Fibroblast of pulmonary artery (primary cell): ENCODE results near the gene MAML2.

Source experiments
- DNase-seq: peaks from one replicate; pipeline ENCODE4 v3.0.0-alpha.2; 2010; ENCODE audit warnings: low read depth
- H3K4me3 ChIP-seq: replicated peaks from 2 replicates; pipeline ENCODE4 v1.5.1; 2011; ENCODE audit warnings: low read depth, mild to moderate bottlenecking, control low read depth, low read length, moderate library complexity
- TF ChIP-seq, protein P1 (sequence below): IDR thresholded peaks from 2 replicates; pipeline ENCODE4 v1.5.1; 2011; ENCODE audit warnings: mild to moderate bottlenecking, control low read depth, low read length, inconsistent platforms; ENCODE audit errors: missing control alignments

MAML2 gene

DNA sequence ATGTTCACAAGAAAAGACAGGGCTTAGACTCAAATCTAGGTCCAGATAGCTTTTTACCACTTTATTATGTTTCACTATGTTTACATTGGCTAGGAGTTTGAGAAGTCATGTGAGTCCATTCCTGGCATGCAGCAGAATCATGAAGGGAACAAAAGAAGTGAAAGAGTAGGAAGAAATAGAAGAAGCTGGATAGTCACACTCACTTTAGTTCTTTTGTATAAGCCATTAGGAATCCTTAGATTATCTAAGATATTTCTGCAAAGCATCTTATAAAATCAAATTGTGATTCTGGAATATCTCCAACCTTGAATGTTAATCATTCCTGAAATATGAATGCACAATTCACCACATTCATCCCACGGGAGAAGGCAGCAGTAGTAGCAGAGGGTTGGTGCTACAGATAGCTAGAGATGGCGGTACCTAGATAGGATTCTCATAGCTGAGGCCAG is 31.9 kb downstream of the MAML2 start:
- DNase-seq: peak; percentile 81
- TF ChIP-seq, protein P1, sequence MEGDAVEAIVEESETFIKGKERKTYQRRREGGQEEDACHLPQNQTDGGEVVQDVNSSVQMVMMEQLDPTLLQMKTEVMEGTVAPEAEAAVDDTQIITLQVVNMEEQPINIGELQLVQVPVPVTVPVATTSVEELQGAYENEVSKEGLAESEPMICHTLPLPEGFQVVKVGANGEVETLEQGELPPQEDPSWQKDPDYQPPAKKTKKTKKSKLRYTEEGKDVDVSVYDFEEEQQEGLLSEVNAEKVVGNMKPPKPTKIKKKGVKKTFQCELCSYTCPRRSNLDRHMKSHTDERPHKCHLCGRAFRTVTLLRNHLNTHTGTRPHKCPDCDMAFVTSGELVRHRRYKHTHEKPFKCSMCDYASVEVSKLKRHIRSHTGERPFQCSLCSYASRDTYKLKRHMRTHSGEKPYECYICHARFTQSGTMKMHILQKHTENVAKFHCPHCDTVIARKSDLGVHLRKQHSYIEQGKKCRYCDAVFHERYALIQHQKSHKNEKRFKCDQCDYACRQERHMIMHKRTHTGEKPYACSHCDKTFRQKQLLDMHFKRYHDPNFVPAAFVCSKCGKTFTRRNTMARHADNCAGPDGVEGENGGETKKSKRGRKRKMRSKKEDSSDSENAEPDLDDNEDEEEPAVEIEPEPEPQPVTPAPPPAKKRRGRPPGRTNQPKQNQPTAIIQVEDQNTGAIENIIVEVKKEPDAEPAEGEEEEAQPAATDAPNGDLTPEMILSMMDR: no peak
- H3K4me3 ChIP-seq: no peak overlapping the region

GRCh38 chr11:96310236-96310635 is 32.8 kb downstream of the MAML2 start:
- TF ChIP-seq, protein P1: no peak
- DNase-seq: no peak
- no peak overlapping the region for H3K4me3 ChIP-seq

GRCh38 chr11:96309643-96310017 is 33.4 kb downstream of the MAML2 start:
- no peak for DNase-seq
- no peak overlapping the region for H3K4me3 ChIP-seq
- TF ChIP-seq, protein P1: no peak

DNA sequence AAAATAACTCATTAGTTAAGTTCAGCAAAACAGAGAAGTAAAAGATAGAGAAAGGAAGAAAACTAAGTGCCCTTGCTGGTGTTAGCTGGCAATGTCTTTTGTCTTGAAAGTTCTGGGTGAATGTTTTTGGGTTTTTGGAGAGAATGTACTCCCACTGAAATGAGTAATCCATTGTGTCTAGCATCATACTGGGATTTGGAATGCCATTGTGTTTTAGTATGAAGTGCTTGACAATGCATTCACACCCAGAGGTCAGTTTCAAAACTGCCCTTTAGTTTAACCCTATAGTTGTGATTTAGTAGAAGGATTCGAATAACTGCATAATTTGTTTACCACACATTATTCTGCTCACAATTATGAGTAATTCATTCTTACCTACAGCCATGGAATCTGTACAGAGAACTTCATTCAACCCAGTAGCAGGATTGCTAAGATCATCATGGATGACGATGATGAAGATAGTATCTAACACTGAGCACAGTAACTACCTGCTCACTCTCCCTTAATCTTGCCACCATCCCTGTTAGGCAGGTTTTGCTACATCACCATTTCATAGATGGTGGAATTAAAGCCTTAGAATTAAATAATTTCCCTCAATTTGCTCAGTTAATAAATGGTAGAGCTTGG is 33.9 kb downstream of the MAML2 start:
- peak overlapping the region; percentile 18 for H3K4me3 ChIP-seq
- TF ChIP-seq, protein P1: no peak
- peak; percentile 94 for DNase-seq

DNA sequence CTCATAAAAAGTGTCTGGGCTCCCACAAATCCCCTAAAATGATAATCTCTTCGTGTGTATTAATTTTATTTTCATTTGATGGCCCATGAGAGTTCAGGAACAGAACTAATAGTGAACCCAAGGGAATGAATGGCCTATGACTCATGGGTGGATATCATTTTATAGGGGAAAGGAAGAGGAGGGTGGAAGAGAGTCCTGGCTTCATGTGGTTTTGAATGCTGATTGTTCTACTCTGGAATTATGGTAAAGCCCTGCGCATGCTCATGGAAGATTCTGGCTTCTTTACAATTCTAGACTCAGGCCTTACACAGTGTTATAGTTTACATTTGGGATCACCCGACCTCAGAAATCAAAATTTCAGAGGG is 35.2 kb downstream of the MAML2 start:
- peak; percentile 90 for DNase-seq
- peak overlapping the region; percentile 46 for H3K4me3 ChIP-seq
- TF ChIP-seq, protein P1: no peak

DNA sequence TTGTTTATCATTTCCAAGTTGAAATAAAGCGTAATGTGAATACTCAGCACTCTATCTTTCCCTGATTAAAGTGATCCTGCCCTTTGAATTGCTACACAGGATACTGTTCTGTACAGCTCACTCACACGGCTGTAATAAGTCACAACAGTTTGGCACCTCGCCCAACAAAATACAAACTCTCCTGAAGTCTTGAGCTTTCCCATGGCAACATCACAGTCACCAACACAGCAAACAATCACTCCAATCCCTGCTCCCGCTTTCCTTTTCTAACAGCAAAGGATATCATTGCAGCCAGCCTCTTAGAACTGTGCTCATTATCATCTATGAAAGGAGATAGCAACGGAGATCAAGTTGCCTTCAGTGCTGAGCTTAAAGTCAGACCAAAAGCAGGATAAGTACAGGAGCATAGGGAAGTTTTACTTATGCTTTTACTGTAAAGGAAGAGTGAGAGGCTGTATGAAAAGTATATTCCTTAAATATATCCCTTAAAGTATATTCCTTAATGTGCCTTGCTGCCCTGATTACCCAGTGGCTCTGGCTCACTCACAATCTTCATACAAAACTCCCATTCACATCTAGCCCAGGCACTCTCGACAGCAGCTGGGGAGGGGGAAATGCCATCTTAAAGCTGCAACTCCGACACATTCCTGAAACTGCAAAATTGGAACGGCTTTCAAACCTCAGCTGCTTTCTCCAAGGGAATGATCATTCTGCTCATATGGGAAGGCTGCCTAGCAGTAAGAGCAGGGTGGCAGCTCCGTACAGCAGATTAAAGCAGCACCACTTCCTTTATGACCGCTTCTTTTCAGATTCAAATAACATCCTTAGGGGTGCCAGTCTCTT is 35.8 kb downstream of the MAML2 start:
- TF ChIP-seq, protein P1: no peak
- peak overlapping the region; percentile 46 for H3K4me3 ChIP-seq
- peak; percentile 100 for DNase-seq

- TF ChIP-seq, protein P1: no peak
- DNase-seq: no peak
- H3K4me3 ChIP-seq: peak overlapping the region; percentile 36
Observed at GRCh38 chr11:96306600-96306932, 36.4 kb downstream of the MAML2 start.
